Panc1 (cell line): ENCODE results near the gene CCR8. TPM values are rescaled to one million over a fixed set of nuclear protein-coding genes. Genes with fewer than 3 reads are reported as not detected.

Experiments used
- ATAC-seq: fragments of 200-7000 bp; cut with Tn5 transposase; 2 replicates; pipeline ENCODE4 v1.9.1; 2020; ENCODE audit warnings: mild to moderate bottlenecking, moderate library complexity
- BruUV-seq: library from RNA; stranded (reverse); fragments of 400-500 nt; replicated peaks from 2 replicates; lab custom pipeline; 2021; lab: Mats Ljungman, UMichigan
- CTCF ChIA-PET: fragments of 300-600 bp; sonication (Branson Sonifier 250); formaldehyde crosslinking; loops from one replicate; lab custom pipeline; 2022; ENCODE audit warnings: antibody characterized with exemption; lab: Charles Lee
- POLR2A ChIA-PET: fragments of 300-600 bp; sonication (Branson Sonifier 250); formaldehyde crosslinking; loops from one replicate; lab custom pipeline; 2022; ENCODE audit warnings: antibody characterized with exemption; lab: Charles Lee
- DNase-seq: peaks from one replicate; pipeline ENCODE4 v3.0.0-alpha.2; 2010; ENCODE audit warnings: low read depth, low spot score
- H3K27ac ChIP-seq: 2 replicates; pipeline ENCODE4 v1.5.1; 2011; ENCODE audit warnings: mild to moderate bottlenecking, low read length, inconsistent platforms
- H3K27me3 ChIP-seq: fragments of 200-500 bp; sonication (Bioruptor generic); 2 replicates; pipeline ENCODE4 v1.6.0; 2014; ENCODE audit warnings: low read length, inconsistent platforms; ENCODE audit not compliant: control insufficient read depth, insufficient read depth
- H3K36me3 ChIP-seq: fragments of 200-500 bp; sonication (Bioruptor generic); 2 replicates; pipeline ENCODE4 v1.5.1; 2014; ENCODE audit warnings: inconsistent platforms, mild to moderate bottlenecking, low read length, moderate library complexity; ENCODE audit not compliant: control insufficient read depth, insufficient read depth
- H3K4me1 ChIP-seq: 2 replicates; pipeline ENCODE4 v1.5.1; 2011; ENCODE audit warnings: inconsistent platforms, mild to moderate bottlenecking, low read length, moderate library complexity; ENCODE audit not compliant: control insufficient read depth, insufficient read depth
- H3K4me3 ChIP-seq, 2 experiments: 2 replicates each; pipeline ENCODE4 v1.5.1; 2011 to 2012; ENCODE audit warnings: low read depth in 2 of 2, low read length in 2 of 2, mild to moderate bottlenecking in 2 of 2, inconsistent platforms in 1 of 2, moderate library complexity in 1 of 2
- H3K9me3 ChIP-seq: fragments of 200-500 bp; sonication (Bioruptor generic); 2 replicates; pipeline ENCODE4 v1.5.1; 2014; ENCODE audit warnings: low read depth, mild to moderate bottlenecking, inconsistent platforms, low read length, moderate library complexity; ENCODE audit not compliant: control insufficient read depth, insufficient read depth
- CTCF ChIP-seq: fragments of 450-650 bp; IDR thresholded peaks from 2 replicates; pipeline ENCODE4 v1.5.1; 2017; ENCODE audit warnings: mild to moderate bottlenecking
- POLR2AphosphoS5 ChIP-seq: IDR thresholded peaks from 2 replicates; pipeline ENCODE4 v1.6.1; 2012; ENCODE audit warnings: mild to moderate bottlenecking, low read depth, low read length, moderate library complexity
- REST ChIP-seq, 2 experiments: IDR thresholded peaks; 2 replicates each; pipeline ENCODE4 v1.6.1; 2011 to 2012; ENCODE audit warnings: low read depth in 2 of 2, control low read depth in 1 of 2, low read length in 1 of 2, mild to moderate bottlenecking in 1 of 2, moderate library complexity in 1 of 2; ENCODE audit not compliant: insufficient read depth in 1 of 2
- SIN3A ChIP-seq: IDR thresholded peaks from 2 replicates; pipeline ENCODE4 v1.6.1; 2012; ENCODE audit warnings: low read depth, mild to moderate bottlenecking, low read length, moderate library complexity, borderline replicate concordance; ENCODE audit not compliant: insufficient read depth
- TCF7L2 ChIP-seq: IDR thresholded peaks from 2 replicates; pipeline ENCODE4 v1.6.1; 2011; ENCODE audit warnings: mild to moderate bottlenecking, low read depth, low read length, inconsistent platforms
- in situ Hi-C: cut with HindIII; loops from 2 replicates; pipeline ENCODE4 v1.10.0; 2016; ENCODE audit warnings: low sequenced_read_pairs, low pct_unique_long_range_greater_than_20kb
- intact Hi-C: fragments of 100-400 bp; cut with micrococcal nuclease; formaldehyde crosslinking; loops from one replicate; pipeline ENCODE4 v1.10.0; 2022; ENCODE audit not compliant: unreplicated experiment
- total RNA-seq: library from RNA; stranded (reverse); gene quantifications from one replicate; pipeline ENCODE4 v1.2.1, GENCODE V29; 2021; ENCODE audit not compliant: unreplicated experiment

The CCR8 gene
- total RNA-seq, 1 experiment from 2014 or later: not detected

GRCh38 chr3:39296197-39297077, 33.1 kb upstream of the CCR8 start:
- Histone ChIP-seq H3K27me3 (no peaks in the 10 kb centered on the region), H3K4me3 (no peak overlapping the region), H3K36me3 (no peaks in the 10 kb centered on the region), H3K9me3 (no peaks in the 10 kb centered on the region), H3K4me1 (no peaks in the 10 kb centered on the region), H3K27ac (no peak overlapping the region)
- in situ Hi-C loops (no loop called here), intact Hi-C loops (loop anchor here (10.0 kb wide), 1 partner anchor 78 kb away; no protein-coding TSS in a partner anchor)
- ATAC-seq (no peak), DNase-seq (no peak)
- no TSS peak for BruUV-seq
- ChIA-PET POLR2A (no interaction called here), CTCF (no interaction called here)
- TF ChIP-seq POLR2AphosphoS5 (no peak), REST (IDR thresholded peaks at IDR 0.05; ENCODE audit: insufficient read depth in 1 of 2, low read depth in 2 of 2, low read length in 1 of 2) (no peak), CTCF (no peak), SIN3A (no peak), TCF7L2 (no peak)

- no peaks in the 10 kb centered on the region for H3K4me1 ChIP-seq
- no peak for DNase-seq
- ChIA-PET POLR2A (no interaction called here), CTCF (no interaction called here)
- H3K27ac ChIP-seq: no peak overlapping the region
- no peaks in the 10 kb centered on the region for H3K27me3 ChIP-seq
- no peak overlapping the region for H3K4me3 ChIP-seq
- in situ Hi-C loops: no loop called here
- no TSS peak for BruUV-seq
- TF ChIP-seq POLR2AphosphoS5 (no peak), TCF7L2 (no peak), REST (IDR thresholded peaks at IDR 0.05; ENCODE audit: insufficient read depth in 1 of 2, low read depth in 2 of 2, low read length in 1 of 2) (no peak), CTCF (no peak), SIN3A (no peak)
- no peaks in the 10 kb centered on the region for H3K36me3 ChIP-seq
- ATAC-seq: no peak
- no peaks in the 10 kb centered on the region for H3K9me3 ChIP-seq
- intact Hi-C loops: loop anchor here (10.0 kb wide), 1 partner anchor 76 kb away; no protein-coding TSS in a partner anchor
Observed at GRCh38 chr3:39299279-39299678, 30.2 kb upstream of the CCR8 start.
